K562 (cell line): ENCODE results near the gene RHAG. TPM values are rescaled to one million over a fixed set of nuclear protein-coding genes. Genes with fewer than 3 reads are reported as not detected.

Source experiments
- CBX5 ChIP-seq: IDR thresholded peaks from 2 replicates; pipeline ENCODE4 v1.6.1; 2014; ENCODE audit warnings: low read depth, borderline replicate concordance
- CTBP1 ChIP-seq: fragments of 450-650 bp; IDR thresholded peaks from 2 replicates; pipeline ENCODE4 v1.6.1; 2016; ENCODE audit warnings: borderline replicate concordance
- E2F8 ChIP-seq: fragments of 450-650 bp; IDR thresholded peaks from 2 replicates; pipeline ENCODE4 v1.7.1; 2018; ENCODE audit warnings: mild to moderate bottlenecking, low read depth; ENCODE audit not compliant: partially characterized antibody
- FOXA1 ChIP-seq: fragments of 450-650 bp; IDR thresholded peaks from 2 replicates; pipeline ENCODE4 v1.6.1; 2016; ENCODE audit warnings: mild to moderate bottlenecking, borderline replicate concordance
- FOXJ2 ChIP-seq: fragments of 200-800 bp; sonication (Bioruptor generic); IDR thresholded peaks from 2 replicates; pipeline ENCODE4 v1.6.1; 2016; ENCODE audit warnings: missing genetic modification characterization, missing compliant biosample characterization
- HDGF ChIP-seq: fragments of 450-650 bp; IDR thresholded peaks from 2 replicates; pipeline ENCODE4 v1.6.1; 2016
- L3MBTL2 ChIP-seq: fragments of 450-650 bp; IDR thresholded peaks from 2 replicates; pipeline ENCODE4 v1.6.1; 2016; ENCODE audit warnings: mild to moderate bottlenecking, moderate library complexity
- SRSF3 ChIP-seq: fragments of 200-400 bp; formaldehyde crosslinking; IDR thresholded peaks from 2 replicates; pipeline ENCODE4 v1.6.1; 2016; ENCODE audit warnings: mild to moderate bottlenecking, low read length, moderate library complexity; ENCODE audit not compliant: insufficient read depth
- XRCC5 ChIP-seq: fragments of 200-400 bp; formaldehyde crosslinking; IDR thresholded peaks from 2 replicates; pipeline ENCODE4 v1.6.1; 2017; ENCODE audit warnings: low read depth, mild to moderate bottlenecking, low read length
- ZNF561 ChIP-seq: fragments of 450-650 bp; formaldehyde crosslinking; conservative IDR thresholded peaks from 2 replicates; pipeline ENCODE4 v1.4.0; 2020; ENCODE audit warnings: mild to moderate bottlenecking, moderate library complexity
- polyA plus RNA-seq, 8 experiments: library from polyadenylated mRNA; depleted of rRNA in 4 of 8; stranded (reverse) in 5 of 8; unstranded in 3 of 8; fragments of >200 nt; fragmentation: Nextera tagmentation in 2 of 8; fragmentation: Illumina TruSeq in 1 of 8; extraction: Ambion mirVana in 2 of 8; extraction: Trizol in 1 of 8; gene quantifications; 2 replicates each; pipeline versions ENCODE4 v1.2.1 to v1.2.3, GENCODE V29; 2011 to 2014; ENCODE audit warnings: inconsistent platforms in 1 of 8, missing spikeins in 1 of 8
- total RNA-seq, 7 experiments: library from RNA; depleted of rRNA in 6 of 7; stranded (reverse); fragments of >200 nt in 6 of 7; fragmentation: Illumina TruSeq in 2 of 7; extraction: Trizol in 2 of 7; gene quantifications; 2 replicates each; pipeline versions ENCODE4 v1.2.1 to v1.2.3, GENCODE V29; 2011 to 2021; ENCODE audit warnings: low replicate concordance in 1 of 7
- TF ChIP-seq, protein P1 (sequence below): fragments of 200-600 bp; sonication (generic); IDR thresholded peaks from one replicate; pipeline ENCODE4 v1.6.1; 2012; ENCODE audit warnings: mild to moderate bottlenecking, low read depth, low read length, inconsistent platforms
- TF ChIP-seq, protein P2 (sequence below): fragments of 250-450 bp; sonication (Bioruptor Pico); IDR thresholded peaks from 2 replicates; pipeline ENCODE4 v1.9.0; 2021; ENCODE audit warnings: mild to moderate bottlenecking, inconsistent platforms

Gene RHAG
- total and polyA plus RNA-seq, 9 of the 15 experiments (the other 6 are each of a cell fraction or from before 2014, with no cell fraction given) = 290 to 1,202 (median 505) TPM

GRCh38 chr6:49634836-49635218, 1.8 kb downstream of the RHAG start (continued):
- TF ChIP-seq, protein P1, sequence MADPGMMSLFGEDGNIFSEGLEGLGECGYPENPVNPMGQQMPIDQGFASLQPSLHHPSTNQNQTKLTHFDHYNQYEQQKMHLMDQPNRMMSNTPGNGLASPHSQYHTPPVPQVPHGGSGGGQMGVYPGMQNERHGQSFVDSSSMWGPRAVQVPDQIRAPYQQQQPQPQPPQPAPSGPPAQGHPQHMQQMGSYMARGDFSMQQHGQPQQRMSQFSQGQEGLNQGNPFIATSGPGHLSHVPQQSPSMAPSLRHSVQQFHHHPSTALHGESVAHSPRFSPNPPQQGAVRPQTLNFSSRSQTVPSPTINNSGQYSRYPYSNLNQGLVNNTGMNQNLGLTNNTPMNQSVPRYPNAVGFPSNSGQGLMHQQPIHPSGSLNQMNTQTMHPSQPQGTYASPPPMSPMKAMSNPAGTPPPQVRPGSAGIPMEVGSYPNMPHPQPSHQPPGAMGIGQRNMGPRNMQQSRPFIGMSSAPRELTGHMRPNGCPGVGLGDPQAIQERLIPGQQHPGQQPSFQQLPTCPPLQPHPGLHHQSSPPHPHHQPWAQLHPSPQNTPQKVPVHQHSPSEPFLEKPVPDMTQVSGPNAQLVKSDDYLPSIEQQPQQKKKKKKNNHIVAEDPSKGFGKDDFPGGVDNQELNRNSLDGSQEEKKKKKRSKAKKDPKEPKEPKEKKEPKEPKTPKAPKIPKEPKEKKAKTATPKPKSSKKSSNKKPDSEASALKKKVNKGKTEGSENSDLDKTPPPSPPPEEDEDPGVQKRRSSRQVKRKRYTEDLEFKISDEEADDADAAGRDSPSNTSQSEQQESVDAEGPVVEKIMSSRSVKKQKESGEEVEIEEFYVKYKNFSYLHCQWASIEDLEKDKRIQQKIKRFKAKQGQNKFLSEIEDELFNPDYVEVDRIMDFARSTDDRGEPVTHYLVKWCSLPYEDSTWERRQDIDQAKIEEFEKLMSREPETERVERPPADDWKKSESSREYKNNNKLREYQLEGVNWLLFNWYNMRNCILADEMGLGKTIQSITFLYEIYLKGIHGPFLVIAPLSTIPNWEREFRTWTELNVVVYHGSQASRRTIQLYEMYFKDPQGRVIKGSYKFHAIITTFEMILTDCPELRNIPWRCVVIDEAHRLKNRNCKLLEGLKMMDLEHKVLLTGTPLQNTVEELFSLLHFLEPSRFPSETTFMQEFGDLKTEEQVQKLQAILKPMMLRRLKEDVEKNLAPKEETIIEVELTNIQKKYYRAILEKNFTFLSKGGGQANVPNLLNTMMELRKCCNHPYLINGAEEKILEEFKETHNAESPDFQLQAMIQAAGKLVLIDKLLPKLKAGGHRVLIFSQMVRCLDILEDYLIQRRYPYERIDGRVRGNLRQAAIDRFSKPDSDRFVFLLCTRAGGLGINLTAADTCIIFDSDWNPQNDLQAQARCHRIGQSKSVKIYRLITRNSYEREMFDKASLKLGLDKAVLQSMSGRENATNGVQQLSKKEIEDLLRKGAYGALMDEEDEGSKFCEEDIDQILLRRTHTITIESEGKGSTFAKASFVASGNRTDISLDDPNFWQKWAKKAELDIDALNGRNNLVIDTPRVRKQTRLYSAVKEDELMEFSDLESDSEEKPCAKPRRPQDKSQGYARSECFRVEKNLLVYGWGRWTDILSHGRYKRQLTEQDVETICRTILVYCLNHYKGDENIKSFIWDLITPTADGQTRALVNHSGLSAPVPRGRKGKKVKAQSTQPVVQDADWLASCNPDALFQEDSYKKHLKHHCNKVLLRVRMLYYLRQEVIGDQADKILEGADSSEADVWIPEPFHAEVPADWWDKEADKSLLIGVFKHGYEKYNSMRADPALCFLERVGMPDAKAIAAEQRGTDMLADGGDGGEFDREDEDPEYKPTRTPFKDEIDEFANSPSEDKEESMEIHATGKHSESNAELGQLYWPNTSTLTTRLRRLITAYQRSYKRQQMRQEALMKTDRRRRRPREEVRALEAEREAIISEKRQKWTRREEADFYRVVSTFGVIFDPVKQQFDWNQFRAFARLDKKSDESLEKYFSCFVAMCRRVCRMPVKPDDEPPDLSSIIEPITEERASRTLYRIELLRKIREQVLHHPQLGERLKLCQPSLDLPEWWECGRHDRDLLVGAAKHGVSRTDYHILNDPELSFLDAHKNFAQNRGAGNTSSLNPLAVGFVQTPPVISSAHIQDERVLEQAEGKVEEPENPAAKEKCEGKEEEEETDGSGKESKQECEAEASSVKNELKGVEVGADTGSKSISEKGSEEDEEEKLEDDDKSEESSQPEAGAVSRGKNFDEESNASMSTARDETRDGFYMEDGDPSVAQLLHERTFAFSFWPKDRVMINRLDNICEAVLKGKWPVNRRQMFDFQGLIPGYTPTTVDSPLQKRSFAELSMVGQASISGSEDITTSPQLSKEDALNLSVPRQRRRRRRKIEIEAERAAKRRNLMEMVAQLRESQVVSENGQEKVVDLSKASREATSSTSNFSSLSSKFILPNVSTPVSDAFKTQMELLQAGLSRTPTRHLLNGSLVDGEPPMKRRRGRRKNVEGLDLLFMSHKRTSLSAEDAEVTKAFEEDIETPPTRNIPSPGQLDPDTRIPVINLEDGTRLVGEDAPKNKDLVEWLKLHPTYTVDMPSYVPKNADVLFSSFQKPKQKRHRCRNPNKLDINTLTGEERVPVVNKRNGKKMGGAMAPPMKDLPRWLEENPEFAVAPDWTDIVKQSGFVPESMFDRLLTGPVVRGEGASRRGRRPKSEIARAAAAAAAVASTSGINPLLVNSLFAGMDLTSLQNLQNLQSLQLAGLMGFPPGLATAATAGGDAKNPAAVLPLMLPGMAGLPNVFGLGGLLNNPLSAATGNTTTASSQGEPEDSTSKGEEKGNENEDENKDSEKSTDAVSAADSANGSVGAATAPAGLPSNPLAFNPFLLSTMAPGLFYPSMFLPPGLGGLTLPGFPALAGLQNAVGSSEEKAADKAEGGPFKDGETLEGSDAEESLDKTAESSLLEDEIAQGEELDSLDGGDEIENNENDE = no peak
- no peak for TF ChIP-seq CBX5
- no peak for TF ChIP-seq SRSF3
- no peak for TF ChIP-seq L3MBTL2
- TF ChIP-seq, protein P2, sequence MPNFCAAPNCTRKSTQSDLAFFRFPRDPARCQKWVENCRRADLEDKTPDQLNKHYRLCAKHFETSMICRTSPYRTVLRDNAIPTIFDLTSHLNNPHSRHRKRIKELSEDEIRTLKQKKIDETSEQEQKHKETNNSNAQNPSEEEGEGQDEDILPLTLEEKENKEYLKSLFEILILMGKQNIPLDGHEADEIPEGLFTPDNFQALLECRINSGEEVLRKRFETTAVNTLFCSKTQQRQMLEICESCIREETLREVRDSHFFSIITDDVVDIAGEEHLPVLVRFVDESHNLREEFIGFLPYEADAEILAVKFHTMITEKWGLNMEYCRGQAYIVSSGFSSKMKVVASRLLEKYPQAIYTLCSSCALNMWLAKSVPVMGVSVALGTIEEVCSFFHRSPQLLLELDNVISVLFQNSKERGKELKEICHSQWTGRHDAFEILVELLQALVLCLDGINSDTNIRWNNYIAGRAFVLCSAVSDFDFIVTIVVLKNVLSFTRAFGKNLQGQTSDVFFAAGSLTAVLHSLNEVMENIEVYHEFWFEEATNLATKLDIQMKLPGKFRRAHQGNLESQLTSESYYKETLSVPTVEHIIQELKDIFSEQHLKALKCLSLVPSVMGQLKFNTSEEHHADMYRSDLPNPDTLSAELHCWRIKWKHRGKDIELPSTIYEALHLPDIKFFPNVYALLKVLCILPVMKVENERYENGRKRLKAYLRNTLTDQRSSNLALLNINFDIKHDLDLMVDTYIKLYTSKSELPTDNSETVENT (CRISPR knock-in tag) = no peak
- TF ChIP-seq XRCC5 = no peak
- TF ChIP-seq CTBP1 = no peak
- TF ChIP-seq E2F8 = no peak
- no peak for TF ChIP-seq HDGF
- no peak for TF ChIP-seq ZNF561 (CRISPR knock-in tag)
- TF ChIP-seq FOXA1 = no peak
- TF ChIP-seq FOXJ2 (tag) = no peak
